HG03457 (cell line): Measurements from ENCODE around the gene ZDBF2.
"Not testable (repeated sequence)": the region's sequence is repeated elsewhere in the genome, so short reads cannot be mapped to it uniquely, and the experiment has no call there.

ENCODE experiments used
- ATAC-seq: cut with Tn5 transposase; IDR thresholded peaks from one replicate; pipeline ENCODE4 v1.9.1; 2021; ENCODE audit warnings: moderate number of reproducible peaks; ENCODE audit not compliant: unreplicated experiment

ZDBF2 gene

GRCh38 chr2:206274434-206275311, at the start of gene ZDBF2:
ZDBF2 (plus strand) TSS chr2:206274663; CDS start chr2:206281850, 7,187 bp downstream.
- ATAC-seq: peak; percentile 67

DNA sequence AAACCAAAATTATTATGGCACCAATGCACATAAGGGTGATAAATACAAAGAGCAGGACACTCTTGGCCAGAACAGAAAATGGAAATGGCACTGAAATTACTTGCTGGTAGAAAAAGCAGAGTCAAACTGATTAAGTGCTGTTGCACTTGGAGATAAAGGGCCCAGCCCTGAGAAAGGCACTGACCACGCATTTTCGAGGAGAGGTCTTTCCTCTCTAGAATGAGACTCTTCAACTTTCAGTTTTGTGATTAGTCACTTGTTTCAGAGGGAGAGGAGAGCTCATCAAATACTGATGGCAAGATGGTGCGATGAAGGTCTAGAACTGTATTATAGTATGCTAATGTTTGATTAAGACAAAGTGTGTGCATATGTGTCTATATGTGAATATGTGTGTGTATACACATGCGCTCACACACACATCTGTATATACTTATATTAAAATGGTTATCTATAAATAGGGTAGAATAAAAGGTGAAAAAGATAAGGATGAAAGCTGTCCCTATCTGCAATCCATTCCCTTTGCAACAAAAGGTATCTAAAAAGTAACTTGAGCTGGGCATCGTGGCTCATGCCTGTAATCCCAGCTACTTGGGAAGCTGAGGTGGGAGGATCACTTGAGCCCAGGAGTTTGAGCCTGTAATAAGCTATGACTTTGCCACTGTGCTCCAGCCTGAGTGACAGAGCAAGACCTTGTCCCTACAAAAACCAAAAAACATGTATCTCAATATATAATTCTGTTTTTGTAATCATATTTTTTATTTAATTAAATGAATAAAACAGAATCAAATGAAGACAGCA, 48.8 kb upstream of the ZDBF2 start:
- ATAC-seq: peak; percentile 91

GRCh38 chr2:206228636-206229035, 45.8 kb upstream of the ZDBF2 start:
- ATAC-seq: not testable (repeated sequence)

DNA sequence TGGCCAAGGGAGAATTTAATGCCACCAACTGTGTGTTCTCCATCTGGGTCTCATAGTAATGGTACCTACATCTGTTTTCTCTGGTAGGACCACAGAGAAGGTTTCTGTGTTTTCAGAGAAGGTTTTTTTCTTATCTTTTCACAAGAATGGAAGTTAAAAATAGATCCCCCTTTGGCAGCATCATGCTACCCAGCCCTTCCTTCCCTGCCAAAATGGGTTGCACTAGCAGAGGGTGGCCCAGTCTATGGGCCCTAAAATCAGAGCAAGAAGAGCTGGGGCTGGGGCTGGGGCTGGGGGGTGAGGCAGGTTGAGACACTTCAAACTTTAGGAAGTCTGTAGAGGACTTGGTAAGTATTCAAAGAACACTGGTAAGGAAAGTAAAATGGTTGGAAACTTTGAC, 44.8 kb upstream of the ZDBF2 start:
- ATAC-seq: no peak

- ATAC-seq: no peak
Measured at GRCh38 chr2:206230060-206230762, 44.3 kb upstream of the ZDBF2 start.

DNA sequence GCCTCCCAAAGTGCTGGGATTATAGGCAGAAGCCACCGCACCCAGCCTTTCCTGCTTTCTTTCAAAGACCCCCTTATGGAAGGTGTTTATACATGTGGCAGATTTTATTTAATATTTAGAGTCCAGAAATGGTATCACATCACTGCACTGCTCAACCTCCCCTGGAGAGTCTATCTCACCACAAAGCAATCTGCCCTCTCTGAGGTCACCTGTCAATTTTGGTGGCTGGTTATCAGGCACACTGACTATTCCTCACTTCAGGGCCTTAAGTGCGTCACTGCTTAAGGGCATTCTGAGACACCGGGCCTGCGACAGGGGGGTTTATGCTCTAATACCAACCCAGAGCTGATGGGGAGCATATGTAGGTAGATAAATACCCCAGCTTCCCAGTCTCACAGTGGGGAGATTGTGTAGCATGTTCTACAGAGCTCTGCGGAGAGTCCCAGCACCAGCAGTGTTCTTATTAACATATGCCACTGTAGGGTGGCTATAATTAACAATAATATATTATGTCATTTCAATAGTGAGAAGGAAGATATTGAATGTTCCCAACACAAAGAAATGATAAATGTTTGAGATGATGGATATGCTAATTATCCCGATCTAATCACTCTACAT, 42.7 kb upstream of the ZDBF2 start:
- ATAC-seq: no peak

DNA sequence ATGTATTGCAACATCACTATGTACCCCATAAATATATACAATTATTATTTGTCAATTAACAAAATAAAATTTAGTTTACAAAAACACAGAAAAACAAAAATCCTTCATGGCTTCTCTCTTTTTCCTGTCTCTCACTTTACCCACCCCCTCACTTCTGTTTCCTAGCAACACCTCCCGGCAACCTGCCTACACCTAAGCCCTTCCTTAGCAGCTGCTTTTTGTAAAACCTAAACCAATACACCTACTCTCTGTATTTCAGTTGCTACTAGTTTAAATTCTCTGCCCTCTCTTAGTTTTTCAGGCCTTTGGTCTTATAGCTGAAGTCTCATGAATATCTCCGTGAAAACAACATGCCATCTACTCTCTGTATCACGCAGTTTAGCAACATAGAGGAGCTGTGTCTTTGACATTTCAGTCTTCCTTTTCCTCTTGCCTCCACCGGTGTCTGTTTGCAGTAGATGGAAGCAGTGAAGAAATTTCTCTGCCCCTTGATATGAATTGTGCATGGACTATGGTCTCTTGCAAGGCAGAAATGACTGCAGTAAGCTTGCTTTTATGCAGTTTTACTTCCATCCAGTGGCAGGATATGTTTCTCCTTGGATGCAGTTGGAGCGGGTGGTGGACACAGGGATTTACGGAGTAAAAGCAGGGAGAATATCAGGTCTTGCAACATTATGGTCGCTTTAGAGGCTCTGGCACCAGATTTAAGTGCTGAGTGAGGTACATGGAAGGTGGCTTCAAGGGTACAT, 42.0 kb upstream of the ZDBF2 start:
- no peak for ATAC-seq

DNA sequence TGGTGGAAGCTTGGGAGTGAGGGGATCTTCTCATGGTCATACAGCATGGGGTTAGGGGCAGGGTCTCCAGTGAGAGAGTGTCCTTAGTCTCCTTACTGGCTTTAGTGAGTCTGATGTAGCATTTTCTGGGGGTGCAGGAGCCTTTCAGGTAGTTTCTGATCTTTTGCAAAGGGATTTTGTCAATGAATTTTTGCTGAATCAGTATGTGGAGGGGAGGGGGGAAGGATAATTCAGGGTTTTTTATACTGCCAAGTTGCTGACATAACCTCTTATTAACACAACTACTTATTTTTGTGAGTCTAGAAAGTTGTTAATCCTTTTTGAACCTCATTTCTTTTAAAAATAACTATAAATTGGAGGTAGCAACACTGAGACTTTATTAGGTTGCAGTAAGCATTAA, 35.3 kb upstream of the ZDBF2 start:
- ATAC-seq: no peak

DNA sequence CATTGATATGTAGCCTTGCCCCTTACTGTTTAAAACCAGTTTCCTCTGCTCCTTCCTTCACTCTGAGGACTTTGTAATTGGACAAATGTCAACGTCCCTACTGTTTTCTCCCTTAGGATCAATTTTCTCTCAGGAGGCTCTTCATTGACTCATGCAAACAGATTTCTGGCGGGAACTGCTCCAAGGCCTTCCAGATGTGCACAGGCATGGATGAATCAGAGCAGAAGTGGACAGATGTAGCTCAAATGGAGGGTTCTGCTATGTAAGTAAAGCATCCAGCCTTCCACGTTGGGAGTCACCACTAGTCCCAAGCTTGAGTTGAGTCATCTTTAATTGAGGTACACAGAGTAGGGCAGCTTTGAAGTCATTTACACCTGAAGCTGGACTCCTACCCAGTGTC, 34.1 kb upstream of the ZDBF2 start:
- ATAC-seq: no peak

DNA sequence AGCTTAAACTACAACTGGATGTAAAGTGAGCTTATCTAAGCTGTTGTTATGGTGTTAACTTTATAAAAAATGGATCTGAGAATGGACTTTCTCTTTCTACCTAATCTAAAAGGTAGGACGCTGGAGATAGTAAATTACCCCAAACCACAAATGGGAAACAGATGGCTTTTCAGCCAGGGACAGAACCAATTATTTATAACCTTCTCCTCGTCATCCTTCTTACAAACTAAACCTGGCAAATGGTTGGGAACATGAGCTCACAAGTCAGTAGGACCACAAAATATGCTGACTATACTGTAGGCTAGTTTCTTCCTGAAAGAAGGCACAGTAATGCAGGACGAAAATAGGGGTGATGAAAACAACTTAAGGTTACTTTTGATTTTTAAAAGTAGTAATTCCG, 32.7 kb upstream of the ZDBF2 start:
- no peak for ATAC-seq

- ATAC-seq: peak; percentile 55
Measured at GRCh38 chr2:206245265-206245672, 29.2 kb upstream of the ZDBF2 start.

DNA sequence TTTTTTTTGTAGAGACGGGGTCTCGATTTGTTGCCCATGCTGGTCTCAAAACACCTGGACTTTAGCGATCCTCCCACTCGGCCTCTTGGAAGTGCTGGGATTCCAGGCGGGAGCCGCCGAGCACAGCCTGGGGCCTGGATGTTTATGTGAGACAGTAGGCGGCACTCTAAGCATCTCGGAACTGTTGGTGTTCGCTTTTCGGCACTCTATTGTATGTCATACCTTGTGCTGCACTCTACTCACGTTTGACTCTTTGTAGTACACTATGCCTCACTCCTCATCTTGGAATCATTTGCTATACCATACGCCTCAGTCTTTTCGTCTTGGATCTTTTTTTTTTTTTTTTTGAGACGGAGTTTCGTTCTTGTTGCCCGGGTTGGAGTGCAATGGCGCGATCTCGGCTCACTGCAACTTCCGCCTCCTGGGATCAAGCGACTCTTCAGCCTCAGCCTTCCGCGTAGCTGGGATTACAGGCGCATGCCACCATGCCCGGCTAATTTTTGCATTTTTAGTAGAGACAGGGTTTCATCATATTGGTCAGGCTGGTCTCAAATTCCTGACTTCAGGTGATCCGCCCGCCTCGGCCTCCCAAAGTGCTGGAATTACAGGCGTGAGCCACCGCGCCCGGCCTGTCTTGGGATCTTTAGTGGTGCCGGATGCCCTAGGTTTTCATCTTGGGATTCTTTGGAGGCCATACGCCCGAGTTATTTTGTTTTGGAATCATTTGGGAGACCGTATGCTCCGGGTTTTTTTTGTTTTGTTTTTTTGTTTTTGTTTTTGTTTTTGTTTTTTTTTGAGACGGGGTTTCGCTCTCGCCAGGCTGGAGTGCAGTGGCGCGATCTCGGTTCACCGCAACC, 24.2 kb upstream of the ZDBF2 start:
- ATAC-seq: no peak

GRCh38 chr2:206253125-206253776, 21.2 kb upstream of the ZDBF2 start:
- no peak for ATAC-seq

- ATAC-seq: no peak
Measured at GRCh38 chr2:206253777-206254166, 20.7 kb upstream of the ZDBF2 start.

DNA sequence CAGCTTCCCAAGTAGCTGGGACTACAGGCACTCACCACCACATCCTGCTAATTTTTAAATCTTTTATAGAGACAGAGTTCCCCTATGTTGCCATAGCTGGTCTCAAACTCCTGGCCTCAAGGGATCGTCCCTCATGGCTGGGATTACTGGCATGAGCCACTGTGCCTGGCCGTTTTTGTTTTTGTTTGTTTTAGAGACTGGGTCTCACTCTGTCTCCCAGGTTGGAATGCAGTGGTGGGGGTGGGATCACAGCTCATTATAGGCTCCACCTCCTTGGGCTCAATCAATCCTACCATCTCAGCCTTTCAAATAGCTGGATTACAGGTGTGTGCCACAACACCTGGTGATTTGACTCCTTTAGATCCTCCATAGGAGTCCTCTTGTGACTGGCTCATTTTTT, 19.5 kb upstream of the ZDBF2 start:
- ATAC-seq: no peak

DNA sequence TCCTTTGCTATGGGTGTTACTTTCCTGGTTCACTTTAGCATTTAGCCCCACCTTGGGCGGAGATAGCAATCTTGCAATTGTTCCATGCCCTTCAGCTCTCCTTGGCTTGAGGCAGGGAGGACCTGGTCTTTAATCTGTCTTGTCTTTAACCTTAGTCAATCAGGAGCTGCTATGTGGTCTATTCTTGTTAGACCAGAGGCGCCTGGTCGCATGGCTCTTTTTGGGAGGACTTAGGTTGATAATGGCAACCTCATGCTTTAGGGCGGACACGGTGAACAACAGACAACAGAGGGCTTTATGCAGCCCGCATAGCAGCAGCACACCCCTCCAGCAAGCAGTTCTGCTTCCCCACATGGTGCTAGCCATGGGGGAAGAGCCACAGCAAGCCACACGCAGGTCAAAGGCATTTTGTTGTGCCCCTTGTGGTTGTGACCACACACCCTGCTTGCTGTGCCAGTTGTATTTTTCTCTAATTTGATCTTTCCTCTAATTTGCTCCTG, 17.7 kb upstream of the ZDBF2 start:
- no peak for ATAC-seq

GRCh38 chr2:206257350-206257749, 17.1 kb upstream of the ZDBF2 start:
- no peak for ATAC-seq

- ATAC-seq: no peak
Measured at GRCh38 chr2:206257861-206258260, 16.6 kb upstream of the ZDBF2 start.

DNA sequence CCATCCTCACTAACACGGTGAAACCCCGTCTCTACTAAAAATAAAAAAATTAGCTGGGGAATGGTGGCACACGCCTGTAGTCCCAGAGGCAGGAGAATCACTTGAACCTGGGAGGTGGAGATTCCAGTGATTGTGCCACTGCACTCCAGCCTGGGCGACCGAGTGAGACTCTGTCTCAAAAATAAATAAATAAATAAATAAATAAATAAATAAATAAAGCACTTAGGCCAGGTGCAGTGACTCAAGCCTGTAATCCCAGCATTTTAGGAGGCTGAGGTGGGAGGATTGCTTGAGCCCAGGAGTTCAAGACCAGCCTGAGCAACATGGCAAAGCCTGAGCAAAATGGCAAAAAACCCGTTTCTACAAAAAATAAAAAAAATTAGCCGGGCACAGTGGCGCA, 15.8 kb upstream of the ZDBF2 start:
- not testable (repeated sequence) for ATAC-seq
